Measurements from ENCODE around the gene VAV2.

- TF ChIP-seq OSR1 (CRISPR knock-in tag; IDR thresholded peaks at IDR 0.05) (no peak), TSHZ2 (CRISPR knock-in tag; IDR thresholded peaks at IDR 0.05) (no peak), TOX (CRISPR knock-in tag; IDR thresholded peaks at IDR 0.05; ENCODE audit: borderline replicate concordance) (no peak), ZFP30 (CRISPR knock-in tag; IDR thresholded peaks at IDR 0.05) (no peak), GLIS3 (CRISPR knock-in tag; IDR thresholded peaks at IDR 0.05) (no peak), TCF4 (CRISPR knock-in tag; IDR thresholded peaks at IDR 0.05; ENCODE audit: borderline replicate concordance) (no peak), RARB (CRISPR knock-in tag; IDR thresholded peaks at IDR 0.05) (no peak), ZNF70 (CRISPR knock-in tag; IDR thresholded peaks at IDR 0.05) (no peak)
Observed at GRCh38 chr9:133968966-133969617, 23.0 kb downstream of the VAV2 start.
